Erythroblast (primary cell): ENCODE measurements around the gene ROBO3.

ENCODE experiments used
- GATA1 ChIP-seq: IDR thresholded peaks from 2 replicates; pipeline ENCODE4 v1.6.1; 2011; ENCODE audit warnings: low read depth, mild to moderate bottlenecking, control low read depth, low read length, moderate library complexity
- POLR2A ChIP-seq: IDR thresholded peaks from 2 replicates; pipeline ENCODE4 v1.6.1; 2011; ENCODE audit warnings: mild to moderate bottlenecking, low read length

GRCh38 chr11:124886476-124886875, 21.2 kb downstream of the ROBO3 start:
- no peak for TF ChIP-seq POLR2A
- no peak for TF ChIP-seq GATA1
